SK-N-SH (cell line): ENCODE measurements around the gene ENTPD8. TPM values are rescaled to one million over a fixed set of nuclear protein-coding genes. Genes with fewer than 3 reads are reported as not detected.
"Not testable (repeated sequence)": the region's sequence is repeated elsewhere in the genome, so short reads cannot be mapped to it uniquely, and the experiment has no call there.

ENCODE experiments used
- CTCF ChIA-PET: fragments of 300-600, 350-600 bp; formaldehyde crosslinking; extraction: SDS; loops from one replicate; lab custom pipeline; 2021; lab: Yijun Ruan, JAX
- POLR2A ChIA-PET: fragments of 350-600 bp; sonication (Branson Sonifier 250); formaldehyde crosslinking; extraction: SDS; loops from one replicate; lab custom pipeline; 2020; ENCODE audit warnings: antibody characterized with exemption, inconsistent platforms; lab: Yijun Ruan, JAX
- DNase-seq: peaks from one replicate; pipeline ENCODE4 v3.0.0; 2012
- H2AFZ ChIP-seq: fragments of 200-600 bp; sonication (generic); 2 replicates; pipeline ENCODE4 v1.8.1; 2016; ENCODE audit warnings: antibody characterized with exemption, mild to moderate bottlenecking, low read depth
- H3F3A ChIP-seq: fragments of 200-600 bp; sonication (generic); replicated peaks from 2 replicates; pipeline ENCODE3; 2016; ENCODE audit warnings: antibody characterized with exemption, mild to moderate bottlenecking; ENCODE audit not compliant: insufficient read depth
- H3K27ac ChIP-seq, 2 experiments: fragments of 200-500 bp in 1 of 2; fragments of 200-600 bp in 1 of 2; sonication (Bioruptor generic) in 1 of 2; sonication (generic), shearing (Covaris generic) in 1 of 2; 2 replicates each; pipeline versions ENCODE4 v1.5.1 to v1.6.1; 2014 to 2016; ENCODE audit warnings: low read depth in 2 of 2, inconsistent platforms in 1 of 2, low read length in 1 of 2, mild to moderate bottlenecking in 1 of 2, mixed read lengths in 1 of 2
- H3K27me3 ChIP-seq: fragments of 200-600 bp; sonication (generic), shearing (Covaris generic); 2 replicates; pipeline ENCODE4 v1.6.1; 2016; ENCODE audit warnings: mixed run types; ENCODE audit not compliant: insufficient read depth
- H3K36me3 ChIP-seq, 2 experiments: fragments of 200-500 bp in 1 of 2; fragments of 200-600 bp in 1 of 2; sonication (Bioruptor generic) in 1 of 2; sonication (generic) in 1 of 2; replicated peaks in 1 of 2; 2 replicates each; pipeline versions ENCODE3 to v1.5.1; 2014 to 2016; ENCODE audit warnings: low read length in 1 of 2, mild to moderate bottlenecking in 1 of 2; ENCODE audit not compliant: insufficient read depth in 2 of 2, control insufficient read depth in 1 of 2
- H3K4me1 ChIP-seq, 2 experiments: fragments of 200-500 bp in 1 of 2; fragments of 200-600 bp in 1 of 2; sonication (Bioruptor generic) in 1 of 2; sonication (generic), shearing (Covaris generic) in 1 of 2; 2 replicates each; pipeline versions ENCODE4 v1.5.1 to v1.6.1; 2014 to 2016; ENCODE audit warnings: low read depth in 1 of 2, low read length in 1 of 2, mixed run types in 1 of 2; ENCODE audit not compliant: insufficient read depth in 2 of 2, control insufficient read depth in 1 of 2
- H3K4me2 ChIP-seq: fragments of 200-600 bp; sonication (generic), shearing (Covaris generic); 2 replicates; pipeline ENCODE4 v1.6.1; 2017; ENCODE audit warnings: mixed run types
- H3K4me3 ChIP-seq, 2 experiments: fragments of 200-500 bp in 1 of 2; fragments of 200-600 bp in 1 of 2; sonication (Bioruptor generic) in 1 of 2; sonication (generic), shearing (Covaris generic) in 1 of 2; 2 replicates each; pipeline versions ENCODE4 v1.5.1 to v1.8.1; 2014 to 2016; ENCODE audit warnings: low read depth in 2 of 2, inconsistent platforms in 1 of 2, low read length in 1 of 2, mild to moderate bottlenecking in 1 of 2, mixed read lengths in 1 of 2, moderate library complexity in 1 of 2
- H3K79me2 ChIP-seq: fragments of 200-600 bp; sonication (generic); 2 replicates; pipeline ENCODE4 v1.8.1; 2017; ENCODE audit warnings: mild to moderate bottlenecking; ENCODE audit not compliant: insufficient read depth
- H3K9ac ChIP-seq: fragments of 200-600 bp; sonication (generic); 2 replicates; pipeline ENCODE4 v1.6.1; 2017; ENCODE audit warnings: mixed run types
- H3K9me2 ChIP-seq: fragments of 200-600 bp; sonication (generic); 2 replicates; pipeline ENCODE4 v1.6.1; 2017; ENCODE audit warnings: mixed run types
- H3K9me3 ChIP-seq: fragments of 200-600 bp; sonication (generic); 2 replicates; pipeline ENCODE4 v1.6.1; 2017; ENCODE audit warnings: mixed run types, mild to moderate bottlenecking, moderate library complexity
- H4K20me1 ChIP-seq: fragments of 200-600 bp; sonication (generic); 2 replicates; pipeline ENCODE4 v1.6.1; 2017; ENCODE audit warnings: mild to moderate bottlenecking, mixed run types; ENCODE audit not compliant: insufficient read depth
- ELF1 ChIP-seq: IDR thresholded peaks from 2 replicates; pipeline ENCODE4 v1.4.0; 2012
- MXI1 ChIP-seq: IDR thresholded peaks from 2 replicates; pipeline ENCODE4 v1.6.1; 2012; ENCODE audit warnings: mild to moderate bottlenecking, low read depth, low read length, improper control_type of control experiment
- RFX5 ChIP-seq: IDR thresholded peaks from 2 replicates; pipeline ENCODE4 v1.6.1; 2012; ENCODE audit warnings: mild to moderate bottlenecking, improper control_type of control experiment, low read length
- SIN3A ChIP-seq: IDR thresholded peaks from 2 replicates; pipeline ENCODE4 v1.6.1; 2012; ENCODE audit warnings: low read depth, mild to moderate bottlenecking, low read length, moderate library complexity, borderline replicate concordance
- TAF1 ChIP-seq: IDR thresholded peaks from 2 replicates; pipeline ENCODE4 v1.6.1; 2012; ENCODE audit warnings: low read depth, mild to moderate bottlenecking, low read length, moderate library complexity, borderline replicate concordance
- TEAD4 ChIP-seq: IDR thresholded peaks from 2 replicates; pipeline ENCODE4 v1.4.0; 2012; ENCODE audit warnings: mild to moderate bottlenecking, borderline replicate concordance; ENCODE audit not compliant: insufficient read depth
- WGBS: methylation state at CpG from one replicate; pipeline ENCODE4 v1.1.6; 2017; ENCODE audit warnings: low lambda C conversion rate; 5-methylcytosine and 5-hydroxymethylcytosine counted together
- polyA plus RNA-seq, 3 experiments: library from polyadenylated mRNA; depleted of rRNA; stranded (reverse); fragments of >200 nt; gene quantifications; 2 replicates each; pipeline ENCODE4 v1.2.3, GENCODE V29; 2012
- TF ChIP-seq, protein P1 (sequence below): IDR thresholded peaks from 2 replicates; pipeline ENCODE4; 2012
- TF ChIP-seq, protein P2 (sequence below): IDR thresholded peaks from 2 replicates; pipeline ENCODE4 v1.6.1; 2012; ENCODE audit warnings: mild to moderate bottlenecking, low read depth, low read length, moderate library complexity

ENTPD8 gene
- polyA plus RNA-seq, 1 of the 3 experiments (the other 2 are of a cell fraction), result 0.30 TPM

GRCh38 chr9:137450539-137451222, 9.5 kb upstream of the ENTPD8 start:
- H4K20me1 ChIP-seq, H3K9me3 ChIP-seq, H3K9ac ChIP-seq, H3K27me3 ChIP-seq, H3K79me2 ChIP-seq, DNase-seq, H3K4me3 ChIP-seq, H3K4me2 ChIP-seq, H2AFZ ChIP-seq, H3F3A ChIP-seq, CTCF ChIA-PET, H3K9me2 ChIP-seq, H3K27ac ChIP-seq: not testable (repeated sequence)
- peaks cover 3 to 33% of the 10 kb centered on the region in 2 experiments for H3K36me3 ChIP-seq
- POLR2A ChIA-PET, result interaction anchor here (0.6 kb wide), 1 partner anchor 9 kb away, joined by 3 read pairs; the partner anchor contains the start of gene NSMF
- WGBS, result 98% methylated on average over 24 of the region's 24 CpGs
- H3K4me1 ChIP-seq, result peaks cover 0 to 22% of the 10 kb centered on the region in 2 experiments; a peak in 3 of 4 replicates

- H3K9me3 ChIP-seq, result no peaks in the 10 kb centered on the region
- H2AFZ ChIP-seq, result no peak overlapping the region
- H3K27me3 ChIP-seq, result no peaks in the 10 kb centered on the region
- TF ChIP-seq, protein P1, sequence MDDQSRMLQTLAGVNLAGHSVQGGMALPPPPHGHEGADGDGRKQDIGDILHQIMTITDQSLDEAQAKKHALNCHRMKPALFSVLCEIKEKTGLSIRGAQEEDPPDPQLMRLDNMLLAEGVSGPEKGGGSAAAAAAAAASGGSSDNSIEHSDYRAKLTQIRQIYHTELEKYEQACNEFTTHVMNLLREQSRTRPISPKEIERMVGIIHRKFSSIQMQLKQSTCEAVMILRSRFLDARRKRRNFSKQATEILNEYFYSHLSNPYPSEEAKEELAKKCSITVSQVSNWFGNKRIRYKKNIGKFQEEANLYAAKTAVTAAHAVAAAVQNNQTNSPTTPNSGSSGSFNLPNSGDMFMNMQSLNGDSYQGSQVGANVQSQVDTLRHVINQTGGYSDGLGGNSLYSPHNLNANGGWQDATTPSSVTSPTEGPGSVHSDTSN, result no peak
- no peak for TF ChIP-seq TEAD4
- TF ChIP-seq MXI1, result no peak
- TF ChIP-seq, protein P2, sequence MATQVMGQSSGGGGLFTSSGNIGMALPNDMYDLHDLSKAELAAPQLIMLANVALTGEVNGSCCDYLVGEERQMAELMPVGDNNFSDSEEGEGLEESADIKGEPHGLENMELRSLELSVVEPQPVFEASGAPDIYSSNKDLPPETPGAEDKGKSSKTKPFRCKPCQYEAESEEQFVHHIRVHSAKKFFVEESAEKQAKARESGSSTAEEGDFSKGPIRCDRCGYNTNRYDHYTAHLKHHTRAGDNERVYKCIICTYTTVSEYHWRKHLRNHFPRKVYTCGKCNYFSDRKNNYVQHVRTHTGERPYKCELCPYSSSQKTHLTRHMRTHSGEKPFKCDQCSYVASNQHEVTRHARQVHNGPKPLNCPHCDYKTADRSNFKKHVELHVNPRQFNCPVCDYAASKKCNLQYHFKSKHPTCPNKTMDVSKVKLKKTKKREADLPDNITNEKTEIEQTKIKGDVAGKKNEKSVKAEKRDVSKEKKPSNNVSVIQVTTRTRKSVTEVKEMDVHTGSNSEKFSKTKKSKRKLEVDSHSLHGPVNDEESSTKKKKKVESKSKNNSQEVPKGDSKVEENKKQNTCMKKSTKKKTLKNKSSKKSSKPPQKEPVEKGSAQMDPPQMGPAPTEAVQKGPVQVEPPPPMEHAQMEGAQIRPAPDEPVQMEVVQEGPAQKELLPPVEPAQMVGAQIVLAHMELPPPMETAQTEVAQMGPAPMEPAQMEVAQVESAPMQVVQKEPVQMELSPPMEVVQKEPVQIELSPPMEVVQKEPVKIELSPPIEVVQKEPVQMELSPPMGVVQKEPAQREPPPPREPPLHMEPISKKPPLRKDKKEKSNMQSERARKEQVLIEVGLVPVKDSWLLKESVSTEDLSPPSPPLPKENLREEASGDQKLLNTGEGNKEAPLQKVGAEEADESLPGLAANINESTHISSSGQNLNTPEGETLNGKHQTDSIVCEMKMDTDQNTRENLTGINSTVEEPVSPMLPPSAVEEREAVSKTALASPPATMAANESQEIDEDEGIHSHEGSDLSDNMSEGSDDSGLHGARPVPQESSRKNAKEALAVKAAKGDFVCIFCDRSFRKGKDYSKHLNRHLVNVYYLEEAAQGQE, result no peak
- TF ChIP-seq RFX5, result no peak
- no peak for TF ChIP-seq SIN3A
- TF ChIP-seq ELF1, result no peak
- TF ChIP-seq TAF1, result no peak
- CTCF ChIA-PET, result no interaction called here
- no peak overlapping the region for H3K4me3 ChIP-seq
- H3K79me2 ChIP-seq, result no peaks in the 10 kb centered on the region
- no peak for DNase-seq
- no peak overlapping the region for H3K4me2 ChIP-seq
- H4K20me1 ChIP-seq, result no peaks in the 10 kb centered on the region
- H3K4me1 ChIP-seq, result peaks cover 0 to 19% of the 10 kb centered on the region in 2 experiments; a peak in 3 of 4 replicates
- no peak overlapping the region for H3K9ac ChIP-seq
- H3F3A ChIP-seq, result peaks cover 3% of the 10 kb centered on the region
- 91% methylated on average over 16 of the region's 18 CpGs for WGBS
- H3K36me3 ChIP-seq, result peaks cover 3 to 27% of the 10 kb centered on the region in 2 experiments
- no peaks in the 10 kb centered on the region for H3K9me2 ChIP-seq
- POLR2A ChIA-PET, result interaction anchor here (0.6 kb wide), 1 partner anchor 9 kb away, joined by 3 read pairs; the partner anchor contains the start of gene NSMF
- no peak overlapping the region for H3K27ac ChIP-seq
These were observed 8.9 kb upstream of the ENTPD8 start for GRCh38 chr9:137449931-137450538.
